GM20000 (cell line): Measurements from ENCODE around the gene LAMA4.

Experiments used
- DNase-seq: peaks from one replicate; pipeline ENCODE4 v3.0.0; 2012; ENCODE audit warnings: low spot score
- TF ChIP-seq, protein P1 (sequence below): IDR thresholded peaks from 2 replicates; pipeline ENCODE4 v1.5.1; 2012; ENCODE audit warnings: mild to moderate bottlenecking, control low read depth; ENCODE audit errors: extremely low read depth, missing control alignments

Gene LAMA4

DNA sequence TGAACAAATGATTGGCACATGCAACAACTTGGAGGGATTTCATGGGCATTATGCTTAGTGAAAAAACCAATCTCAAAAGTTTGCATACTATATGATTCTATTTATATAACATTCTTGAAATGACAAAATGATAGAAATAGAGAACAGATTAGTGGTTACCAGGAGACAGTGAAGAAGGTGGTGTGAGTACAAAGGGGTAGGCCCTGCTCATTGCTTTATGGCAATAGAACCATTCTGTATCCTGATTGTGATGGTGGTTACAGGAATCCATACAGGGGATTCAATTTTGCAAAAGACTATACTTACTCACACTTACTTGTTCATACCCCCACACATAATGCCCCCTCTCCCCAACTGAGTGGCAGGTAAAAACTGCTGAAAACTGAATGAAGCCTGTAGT lies 30.2 kb upstream of the LAMA4 start:
- TF ChIP-seq, protein P1, sequence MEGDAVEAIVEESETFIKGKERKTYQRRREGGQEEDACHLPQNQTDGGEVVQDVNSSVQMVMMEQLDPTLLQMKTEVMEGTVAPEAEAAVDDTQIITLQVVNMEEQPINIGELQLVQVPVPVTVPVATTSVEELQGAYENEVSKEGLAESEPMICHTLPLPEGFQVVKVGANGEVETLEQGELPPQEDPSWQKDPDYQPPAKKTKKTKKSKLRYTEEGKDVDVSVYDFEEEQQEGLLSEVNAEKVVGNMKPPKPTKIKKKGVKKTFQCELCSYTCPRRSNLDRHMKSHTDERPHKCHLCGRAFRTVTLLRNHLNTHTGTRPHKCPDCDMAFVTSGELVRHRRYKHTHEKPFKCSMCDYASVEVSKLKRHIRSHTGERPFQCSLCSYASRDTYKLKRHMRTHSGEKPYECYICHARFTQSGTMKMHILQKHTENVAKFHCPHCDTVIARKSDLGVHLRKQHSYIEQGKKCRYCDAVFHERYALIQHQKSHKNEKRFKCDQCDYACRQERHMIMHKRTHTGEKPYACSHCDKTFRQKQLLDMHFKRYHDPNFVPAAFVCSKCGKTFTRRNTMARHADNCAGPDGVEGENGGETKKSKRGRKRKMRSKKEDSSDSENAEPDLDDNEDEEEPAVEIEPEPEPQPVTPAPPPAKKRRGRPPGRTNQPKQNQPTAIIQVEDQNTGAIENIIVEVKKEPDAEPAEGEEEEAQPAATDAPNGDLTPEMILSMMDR: no peak

GRCh38 chr6:112283621-112284020 lies 29.3 kb upstream of the LAMA4 start:
- TF ChIP-seq, protein P1: no peak
- DNase-seq: no peak

More for the DNA sequence above, 30.2 kb upstream of the LAMA4 start:
- no peak for DNase-seq

GRCh38 chr6:112281821-112282615 lies 27.7 kb upstream of the LAMA4 start:
- TF ChIP-seq, protein P1: no peak
- DNase-seq: no peak

DNA sequence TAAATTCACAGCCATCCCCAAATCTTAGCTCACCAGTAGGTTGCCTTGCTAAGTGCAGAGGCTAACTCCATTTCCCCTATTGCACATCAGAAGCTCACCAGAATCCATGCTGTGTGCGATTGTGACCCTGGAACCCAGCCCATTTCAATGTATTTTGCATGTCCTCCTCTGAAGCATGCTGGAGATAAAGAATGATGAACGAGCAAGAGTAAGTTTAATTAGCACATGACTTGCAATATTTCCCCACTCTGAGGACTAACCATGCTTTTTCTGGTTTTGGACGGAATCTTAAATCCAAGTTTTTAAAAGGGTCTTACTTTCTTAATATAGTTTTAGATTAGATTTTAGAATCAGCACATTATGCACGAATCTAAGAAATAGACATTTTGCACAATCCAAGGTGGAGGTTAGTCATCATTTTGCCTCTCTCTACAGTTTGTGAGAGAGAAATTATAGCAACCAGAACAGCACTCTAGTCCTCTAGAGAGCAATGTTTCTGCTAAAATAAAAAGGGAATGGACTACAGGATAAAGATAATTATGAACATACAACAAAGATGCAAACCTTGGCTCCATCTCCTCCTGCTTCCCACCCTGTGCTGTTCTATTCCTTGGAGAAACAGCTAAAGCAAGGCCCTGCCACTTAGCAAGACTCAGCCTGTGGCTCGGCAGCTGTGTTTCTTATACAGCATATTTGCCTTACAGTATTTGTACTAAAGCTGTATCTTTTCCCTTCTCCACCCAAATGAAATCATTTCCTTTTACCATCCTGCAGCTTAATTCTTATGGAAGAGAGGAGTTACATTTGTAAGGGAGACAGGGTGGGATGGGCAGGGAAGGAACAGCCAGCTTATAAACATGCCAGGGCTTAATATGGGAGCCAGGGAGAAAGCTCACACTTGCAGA lies 24.9 kb upstream of the LAMA4 start:
- TF ChIP-seq, protein P1: no peak
- no peak for DNase-seq

DNA sequence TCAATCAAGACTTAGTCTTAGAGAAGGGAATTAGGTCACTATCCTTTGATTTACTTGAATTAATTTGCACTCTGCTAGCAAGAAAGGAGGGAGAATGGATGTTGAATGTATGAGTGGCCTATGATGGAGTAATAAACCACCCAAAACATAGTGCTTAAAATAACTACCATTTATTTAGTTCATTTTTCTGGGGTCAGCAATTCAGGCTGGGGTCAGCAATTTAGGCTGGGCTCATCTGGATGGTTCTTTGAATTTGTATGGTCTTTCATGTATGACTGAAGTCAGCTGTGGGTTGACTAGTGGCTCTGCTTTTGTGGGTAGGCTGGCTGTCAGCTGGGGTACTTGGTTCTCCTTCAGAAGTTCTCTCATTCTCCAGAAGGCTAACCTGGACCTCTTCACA lies 21.0 kb upstream of the LAMA4 start:
- TF ChIP-seq, protein P1: no peak

GRCh38 chr6:112274774-112275173 lies 20.4 kb upstream of the LAMA4 start:
- TF ChIP-seq, protein P1: no peak
- no peak for DNase-seq

More for the DNA sequence above, 21.0 kb upstream of the LAMA4 start:
- DNase-seq: no peak

DNA sequence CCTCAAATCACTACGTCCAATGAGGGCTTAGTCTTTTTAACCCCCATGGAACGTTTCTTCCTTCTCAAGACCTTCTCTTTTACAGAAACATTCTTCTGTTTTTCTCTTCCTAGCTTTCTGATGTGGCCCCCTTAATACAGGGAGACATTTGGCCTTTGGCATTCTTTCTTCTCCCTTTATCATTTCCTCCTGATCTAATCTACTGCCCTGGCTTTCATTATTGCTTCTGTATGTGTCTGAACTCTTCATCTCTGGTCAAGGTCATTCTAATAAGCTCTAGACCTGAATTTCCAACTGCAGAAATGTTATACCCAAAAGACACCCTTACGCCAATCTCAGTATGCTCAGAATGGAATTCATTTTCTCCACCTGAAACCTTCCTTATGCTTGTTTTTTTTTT lies 18.4 kb upstream of the LAMA4 start:
- no peak for DNase-seq
- TF ChIP-seq, protein P1: no peak
